Muscle of leg (tissue), 11 donors: Measurements from ENCODE around the gene HIVEP3. TPM values are rescaled to one million over a fixed set of nuclear protein-coding genes. Genes with fewer than 3 reads are reported as not detected.
"Not testable (repeated sequence)": the region's sequence is repeated elsewhere in the genome, so short reads cannot be mapped to it uniquely, and the experiment has no call there.

Experiments
- DNase-seq: peaks from one replicate; pipeline ENCODE4 v3.0.0; 2013
- H3K27ac ChIP-seq: one replicate; pipeline ENCODE4 v1.5.1; 2013; ENCODE audit warnings: mild to moderate bottlenecking, low read length, control low read depth
- H3K27me3 ChIP-seq: one replicate; pipeline ENCODE4 v1.6.1; 2013; ENCODE audit warnings: low read length; ENCODE audit not compliant: control insufficient read depth, insufficient read depth
- H3K36me3 ChIP-seq: one replicate; pipeline ENCODE4 v1.6.1; 2013; ENCODE audit warnings: low read length; ENCODE audit not compliant: control insufficient read depth, insufficient read depth
- H3K4me1 ChIP-seq: one replicate; pipeline ENCODE4 v1.6.1; 2013; ENCODE audit warnings: low read length; ENCODE audit not compliant: control insufficient read depth, insufficient read depth
- H3K4me3 ChIP-seq: one replicate; pipeline ENCODE4 v1.5.1; 2013; ENCODE audit warnings: low read length, control low read depth
- H3K9me3 ChIP-seq: replicated peaks from 2 replicates; pipeline ENCODE4 v1.6.1; 2013; ENCODE audit warnings: low read depth, low read length; ENCODE audit not compliant: control insufficient read depth
- WGBS: methylation state at CpG from one replicate; pipeline ENCODE4 v1.1.5; 2013; ENCODE audit warnings: missing lambda C conversion rate; ENCODE audit not compliant: insufficient coverage; 5-methylcytosine and 5-hydroxymethylcytosine counted together
- polyA plus RNA-seq, 8 donors: library from polyadenylated mRNA; unstranded; fragments of 120-200 nt; gene quantifications; one replicate each; pipeline versions ENCODE4 v1.2.1 to v1.2.3, GENCODE V29; 2013; ENCODE audit warnings: inconsistent platforms in 1 of 8, low replicate concordance in 1 of 8; ENCODE audit not compliant: insufficient read length in 8 of 8, insufficient read depth in 1 of 8
- total RNA-seq: library from RNA; stranded (reverse); fragments of 120-200 nt; gene quantifications from one replicate; pipeline ENCODE4 v1.2.4, GENCODE V29; 2013

The HIVEP3 gene
- total and polyA plus RNA-seq, 9 donors, result 0.93 to 3.7 (median 2.7) TPM

- Histone ChIP-seq H3K4me1 (peaks cover 37% of the 10 kb centered on the region), H3K9me3 (no peaks in the 10 kb centered on the region), H3K4me3 (no peak overlapping the region), H3K36me3 (no peaks in the 10 kb centered on the region), H3K27ac (no peak overlapping the region), H3K27me3 (no peaks in the 10 kb centered on the region)
- DNase-seq, result no peak
- 82% methylated on average over 4 of the region's 6 CpGs for WGBS
Observed at GRCh38 chr1:41699861-41700248, 218.9 kb downstream of the HIVEP3 start.

- Histone ChIP-seq H3K36me3 (no peaks in the 10 kb centered on the region), H3K9me3 (no peaks in the 10 kb centered on the region), H3K4me1 (peaks cover 39% of the 10 kb centered on the region), H3K27me3 (no peaks in the 10 kb centered on the region), H3K27ac (no peak overlapping the region), H3K4me3 (no peak overlapping the region)
- 73% methylated on average over 14 of the region's 19 CpGs for WGBS
- DNase-seq, result no peak
Observed at GRCh38 chr1:41698916-41699860, 219.5 kb downstream of the HIVEP3 start.

GRCh38 chr1:41696381-41696780, 222.3 kb downstream of the HIVEP3 start:
- no peak overlapping the region for H3K27ac ChIP-seq
- H3K4me1 ChIP-seq, result peaks cover 36% of the 10 kb centered on the region
- peak; percentile 74 for DNase-seq
- no peaks in the 10 kb centered on the region for H3K27me3 ChIP-seq
- no peaks in the 10 kb centered on the region for H3K36me3 ChIP-seq
- WGBS, result 71% methylated on average over 6 of the region's 9 CpGs
- no peak overlapping the region for H3K4me3 ChIP-seq
- no peaks in the 10 kb centered on the region for H3K9me3 ChIP-seq

GRCh38 chr1:41695118-41695745, 223.5 kb downstream of the HIVEP3 start:
- H3K4me3 ChIP-seq, result no peak overlapping the region
- DNase-seq, result peak; percentile 60
- H3K36me3 ChIP-seq, result no peaks in the 10 kb centered on the region
- H3K9me3 ChIP-seq, result no peaks in the 10 kb centered on the region
- 100% methylated on average over 2 of the region's 3 CpGs for WGBS
- H3K4me1 ChIP-seq, result peaks cover 29% of the 10 kb centered on the region
- H3K27ac ChIP-seq, result no peak overlapping the region
- H3K27me3 ChIP-seq, result no peaks in the 10 kb centered on the region

- H3K4me1 ChIP-seq, result peaks cover 29% of the 10 kb centered on the region
- H3K27me3 ChIP-seq, DNase-seq, H3K36me3 ChIP-seq, H3K4me3 ChIP-seq, H3K9me3 ChIP-seq, H3K27ac ChIP-seq: not testable (repeated sequence)
- WGBS, result 85% methylated on average over 7 of the region's 10 CpGs
Observed at GRCh38 chr1:41691966-41692365, 226.8 kb downstream of the HIVEP3 start.

GRCh38 chr1:41691424-41691823, 227.3 kb downstream of the HIVEP3 start:
- WGBS, result no CpG with 5 or more reads among the region's 2 CpGs
- H3K36me3 ChIP-seq, result no peaks in the 10 kb centered on the region
- no peak for DNase-seq
- no peak overlapping the region for H3K4me3 ChIP-seq
- peaks cover 27% of the 10 kb centered on the region for H3K4me1 ChIP-seq
- no peak overlapping the region for H3K27ac ChIP-seq
- no peaks in the 10 kb centered on the region for H3K9me3 ChIP-seq
- H3K27me3 ChIP-seq, result no peaks in the 10 kb centered on the region

- no peaks in the 10 kb centered on the region for H3K27me3 ChIP-seq
- DNase-seq, result no peak
- peaks cover 20% of the 10 kb centered on the region for H3K4me1 ChIP-seq
- WGBS, result 96% methylated on average over 4 of the region's 8 CpGs
- H3K36me3 ChIP-seq, result no peaks in the 10 kb centered on the region
- no peaks in the 10 kb centered on the region for H3K9me3 ChIP-seq
- H3K27ac ChIP-seq, result no peak overlapping the region
- H3K4me3 ChIP-seq, result no peak overlapping the region
Observed at GRCh38 chr1:41690331-41690730, 228.4 kb downstream of the HIVEP3 start.

- WGBS, result 60% methylated on average over 4 of the region's 7 CpGs
- no peaks in the 10 kb centered on the region for H3K9me3 ChIP-seq
- DNase-seq, result no peak
- H3K4me3 ChIP-seq, result no peak overlapping the region
- H3K27ac ChIP-seq, result no peak overlapping the region
- peaks cover 17% of the 10 kb centered on the region for H3K4me1 ChIP-seq
- H3K36me3 ChIP-seq, result no peaks in the 10 kb centered on the region
- H3K27me3 ChIP-seq, result no peaks in the 10 kb centered on the region
Observed at GRCh38 chr1:41689558-41689981, 229.2 kb downstream of the HIVEP3 start.

- no peaks in the 10 kb centered on the region for H3K9me3 ChIP-seq
- 77% methylated on average over 7 of the region's 10 CpGs for WGBS
- no peak overlapping the region for H3K4me3 ChIP-seq
- H3K27me3 ChIP-seq, result no peaks in the 10 kb centered on the region
- H3K27ac ChIP-seq, result no peak overlapping the region
- peaks cover 17% of the 10 kb centered on the region for H3K4me1 ChIP-seq
- no peaks in the 10 kb centered on the region for H3K36me3 ChIP-seq
- no peak for DNase-seq
Observed at GRCh38 chr1:41689139-41689538, 229.6 kb downstream of the HIVEP3 start.

GRCh38 chr1:41687007-41687406, 231.7 kb downstream of the HIVEP3 start:
- Histone ChIP-seq H3K4me1 (peaks cover 25% of the 10 kb centered on the region), H3K9me3 (no peaks in the 10 kb centered on the region), H3K36me3 (no peaks in the 10 kb centered on the region), H3K4me3 (no peak overlapping the region), H3K27me3 (no peaks in the 10 kb centered on the region), H3K27ac (no peak overlapping the region)
- DNase-seq, result no peak
- 100% methylated on average over 1 of the region's 1 CpG for WGBS
